ENCODE measurements around the gene FCER2.

DNA sequence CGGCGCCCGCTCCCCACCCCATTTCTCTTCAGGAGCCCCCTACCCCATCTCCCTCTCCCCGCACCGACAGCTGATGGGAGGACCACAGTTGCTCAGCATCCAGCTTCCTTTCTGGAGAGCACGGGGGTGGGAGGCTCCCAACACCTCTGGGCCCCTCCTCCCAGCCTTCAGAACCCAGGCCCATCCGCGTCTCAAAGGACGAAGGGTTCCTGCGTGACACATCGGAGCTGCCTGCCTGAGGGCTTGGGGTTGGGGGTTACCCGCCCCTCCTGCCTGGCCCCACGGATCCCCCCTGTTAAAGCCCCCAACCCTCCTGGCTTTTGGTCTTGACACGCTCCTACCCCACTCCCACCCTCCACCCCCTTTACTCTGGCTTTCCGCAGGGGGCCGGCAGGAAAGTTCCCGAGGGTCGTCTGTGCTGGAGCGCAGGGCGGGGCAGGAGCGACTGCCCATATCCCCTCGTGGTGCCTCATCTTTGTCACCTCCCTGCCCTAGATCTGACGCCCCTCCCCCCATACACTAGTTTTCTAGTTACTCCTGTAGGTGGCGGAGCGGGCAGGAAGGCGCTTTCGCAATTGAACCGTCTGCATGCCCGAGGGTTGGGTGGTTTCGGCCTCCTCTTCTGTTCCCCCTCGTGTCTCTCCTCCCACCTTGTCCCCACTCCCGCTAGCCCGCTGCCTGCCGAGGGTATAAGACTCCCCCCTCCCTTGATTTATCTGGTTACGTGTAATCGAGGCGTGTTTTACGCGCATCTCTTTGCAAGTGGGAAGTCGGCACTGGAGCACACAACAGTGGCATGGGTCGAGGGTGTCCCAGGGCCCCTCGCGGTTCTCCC, 20.4 kb downstream of the FCER2 start:
- TF ChIP-seq EZH2phosphoT487 (IDR thresholded peaks at IDR 0.05; ENCODE audit: borderline replicate concordance, low read depth, low read length): no peak
- TF ChIP-seq, protein P1, sequence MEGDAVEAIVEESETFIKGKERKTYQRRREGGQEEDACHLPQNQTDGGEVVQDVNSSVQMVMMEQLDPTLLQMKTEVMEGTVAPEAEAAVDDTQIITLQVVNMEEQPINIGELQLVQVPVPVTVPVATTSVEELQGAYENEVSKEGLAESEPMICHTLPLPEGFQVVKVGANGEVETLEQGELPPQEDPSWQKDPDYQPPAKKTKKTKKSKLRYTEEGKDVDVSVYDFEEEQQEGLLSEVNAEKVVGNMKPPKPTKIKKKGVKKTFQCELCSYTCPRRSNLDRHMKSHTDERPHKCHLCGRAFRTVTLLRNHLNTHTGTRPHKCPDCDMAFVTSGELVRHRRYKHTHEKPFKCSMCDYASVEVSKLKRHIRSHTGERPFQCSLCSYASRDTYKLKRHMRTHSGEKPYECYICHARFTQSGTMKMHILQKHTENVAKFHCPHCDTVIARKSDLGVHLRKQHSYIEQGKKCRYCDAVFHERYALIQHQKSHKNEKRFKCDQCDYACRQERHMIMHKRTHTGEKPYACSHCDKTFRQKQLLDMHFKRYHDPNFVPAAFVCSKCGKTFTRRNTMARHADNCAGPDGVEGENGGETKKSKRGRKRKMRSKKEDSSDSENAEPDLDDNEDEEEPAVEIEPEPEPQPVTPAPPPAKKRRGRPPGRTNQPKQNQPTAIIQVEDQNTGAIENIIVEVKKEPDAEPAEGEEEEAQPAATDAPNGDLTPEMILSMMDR (conservative IDR thresholded peaks at IDR 0.05; ENCODE audit: low read length): peak; percentile 73

Measured in OCI-LY7 (cell line).